ENCODE results near the gene DCAF4.

Gene DCAF4

DNA sequence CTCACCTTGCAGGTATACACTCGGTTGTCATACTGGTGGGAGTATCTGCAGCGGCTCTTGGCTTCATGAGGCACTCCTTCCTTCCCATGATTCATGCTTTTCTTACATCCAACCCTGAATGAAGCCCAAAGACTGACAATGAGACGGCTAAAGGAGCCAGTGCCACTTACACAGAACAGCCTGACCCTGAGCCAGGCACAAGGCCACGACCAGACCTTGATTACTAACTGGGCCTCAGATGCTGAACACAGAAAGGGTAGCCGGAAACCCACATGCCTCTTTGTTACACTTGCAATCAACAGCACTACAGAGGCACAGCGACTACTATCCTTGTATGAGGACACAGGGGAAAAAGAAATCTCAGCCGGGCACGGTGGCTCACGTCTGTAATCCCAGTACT lies 52.6 kb downstream of the DCAF4 start:
- TF ChIP-seq, protein P1, sequence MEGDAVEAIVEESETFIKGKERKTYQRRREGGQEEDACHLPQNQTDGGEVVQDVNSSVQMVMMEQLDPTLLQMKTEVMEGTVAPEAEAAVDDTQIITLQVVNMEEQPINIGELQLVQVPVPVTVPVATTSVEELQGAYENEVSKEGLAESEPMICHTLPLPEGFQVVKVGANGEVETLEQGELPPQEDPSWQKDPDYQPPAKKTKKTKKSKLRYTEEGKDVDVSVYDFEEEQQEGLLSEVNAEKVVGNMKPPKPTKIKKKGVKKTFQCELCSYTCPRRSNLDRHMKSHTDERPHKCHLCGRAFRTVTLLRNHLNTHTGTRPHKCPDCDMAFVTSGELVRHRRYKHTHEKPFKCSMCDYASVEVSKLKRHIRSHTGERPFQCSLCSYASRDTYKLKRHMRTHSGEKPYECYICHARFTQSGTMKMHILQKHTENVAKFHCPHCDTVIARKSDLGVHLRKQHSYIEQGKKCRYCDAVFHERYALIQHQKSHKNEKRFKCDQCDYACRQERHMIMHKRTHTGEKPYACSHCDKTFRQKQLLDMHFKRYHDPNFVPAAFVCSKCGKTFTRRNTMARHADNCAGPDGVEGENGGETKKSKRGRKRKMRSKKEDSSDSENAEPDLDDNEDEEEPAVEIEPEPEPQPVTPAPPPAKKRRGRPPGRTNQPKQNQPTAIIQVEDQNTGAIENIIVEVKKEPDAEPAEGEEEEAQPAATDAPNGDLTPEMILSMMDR (IDR thresholded peaks at IDR 0.05; ENCODE audit: low read length, missing control alignments), result no peak
- no peak overlapping the region for H3K4me3 ChIP-seq (replicated peaks; ENCODE audit: low read depth, low read length)
- no peak for DNase-seq (ENCODE audit: low read depth)

DNA sequence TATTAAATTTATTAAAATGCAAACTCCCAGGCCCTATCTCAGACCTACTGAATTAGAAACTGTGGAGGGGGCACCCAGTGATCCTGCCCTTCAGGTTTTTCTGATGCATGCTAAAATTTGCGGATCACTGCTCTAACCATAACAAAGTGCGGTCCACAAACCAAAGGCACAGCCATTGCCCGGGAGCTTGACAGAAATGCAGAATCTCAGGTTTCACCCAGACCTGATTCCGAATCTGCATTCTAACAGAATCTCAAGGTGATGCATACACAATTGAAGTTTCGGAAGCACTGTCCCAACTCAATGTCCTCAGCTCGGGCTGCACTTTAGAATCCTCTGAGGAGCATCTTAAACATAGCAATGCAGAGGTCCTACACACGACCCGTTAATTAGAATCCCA lies 54.6 kb downstream of the DCAF4 start:
- DNase-seq (ENCODE audit: low read depth), result no peak
- TF ChIP-seq, protein P1 (IDR thresholded peaks at IDR 0.05; ENCODE audit: low read length, missing control alignments), result no peak
- H3K4me3 ChIP-seq (replicated peaks; ENCODE audit: low read depth, low read length), result no peak overlapping the region

DNA sequence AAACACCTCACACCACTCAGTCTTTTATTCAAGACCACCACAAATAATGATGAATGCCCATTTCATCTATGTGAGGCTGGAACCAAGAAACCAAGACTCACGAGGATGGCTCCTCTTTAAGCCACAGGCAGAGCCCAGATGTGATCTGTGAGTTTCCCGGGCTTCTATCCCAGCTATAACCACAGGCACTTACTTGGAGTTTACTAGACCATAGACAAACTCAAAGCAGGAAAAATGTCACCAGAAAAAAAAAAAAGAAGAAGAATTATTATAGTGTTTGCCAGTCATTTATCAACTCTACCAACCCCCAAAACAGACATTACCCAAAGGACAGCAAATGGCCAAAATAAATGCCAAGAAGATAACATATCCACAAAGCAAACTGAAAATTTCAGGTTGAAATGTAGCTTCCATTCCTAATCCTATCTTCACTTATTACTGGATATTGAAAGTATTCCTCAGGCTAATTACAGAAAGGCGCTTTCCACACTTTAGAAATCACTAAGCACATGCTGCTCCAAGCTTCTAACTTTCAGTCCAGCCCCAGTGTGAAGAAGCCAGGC lies 56.0 kb downstream of the DCAF4 start:
- TF ChIP-seq, protein P1 (IDR thresholded peaks at IDR 0.05; ENCODE audit: low read length, missing control alignments), result no peak
- DNase-seq (ENCODE audit: low read depth), result no peak
- no peak overlapping the region for H3K4me3 ChIP-seq (replicated peaks; ENCODE audit: low read depth, low read length)

DNA sequence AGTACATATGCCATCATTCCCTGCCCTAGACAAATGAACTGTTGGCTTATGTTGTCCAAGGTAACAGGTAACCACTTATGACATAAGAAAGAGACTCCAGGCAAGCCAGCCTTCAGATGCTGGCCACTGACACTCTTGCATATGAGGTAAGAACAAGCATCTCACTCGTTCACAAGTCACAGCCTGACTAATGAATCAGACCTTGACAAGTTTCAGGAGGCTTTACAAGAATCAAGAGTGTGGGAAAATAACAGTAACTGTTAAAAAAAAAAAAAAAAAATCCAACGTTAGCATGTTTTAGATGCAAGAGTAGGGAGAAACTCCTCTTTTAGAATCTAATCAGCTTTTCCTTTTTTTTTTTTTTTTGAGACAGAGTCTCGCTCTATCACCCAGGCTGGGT lies 60.0 kb downstream of the DCAF4 start:
- H3K4me3 ChIP-seq (replicated peaks; ENCODE audit: low read depth, low read length), result no peak overlapping the region
- TF ChIP-seq, protein P1 (IDR thresholded peaks at IDR 0.05; ENCODE audit: low read length, missing control alignments), result no peak
- no peak for DNase-seq (ENCODE audit: low read depth)

DNA sequence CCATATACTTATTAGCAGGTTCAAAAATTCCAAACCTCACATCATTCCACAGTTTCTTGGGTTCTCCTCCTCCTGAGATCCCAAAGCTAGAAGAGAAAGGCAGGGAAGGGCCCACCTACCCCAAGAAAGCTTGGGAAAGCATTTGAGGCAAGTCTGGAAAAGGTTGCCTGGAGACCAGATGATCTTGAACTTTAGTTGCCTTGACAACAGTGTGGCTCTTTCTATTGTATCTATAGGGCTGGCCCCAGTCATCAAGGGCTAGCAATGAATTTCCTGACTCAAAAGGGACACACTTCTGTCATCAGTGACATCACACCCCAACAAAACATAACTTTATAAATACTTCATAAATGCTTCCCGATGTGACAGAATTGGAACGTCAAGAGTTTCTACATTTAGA lies 60.6 kb downstream of the DCAF4 start:
- TF ChIP-seq, protein P1 (IDR thresholded peaks at IDR 0.05; ENCODE audit: low read length, missing control alignments), result no peak
- no peak overlapping the region for H3K4me3 ChIP-seq (replicated peaks; ENCODE audit: low read depth, low read length)
- no peak for DNase-seq (ENCODE audit: low read depth)

DNA sequence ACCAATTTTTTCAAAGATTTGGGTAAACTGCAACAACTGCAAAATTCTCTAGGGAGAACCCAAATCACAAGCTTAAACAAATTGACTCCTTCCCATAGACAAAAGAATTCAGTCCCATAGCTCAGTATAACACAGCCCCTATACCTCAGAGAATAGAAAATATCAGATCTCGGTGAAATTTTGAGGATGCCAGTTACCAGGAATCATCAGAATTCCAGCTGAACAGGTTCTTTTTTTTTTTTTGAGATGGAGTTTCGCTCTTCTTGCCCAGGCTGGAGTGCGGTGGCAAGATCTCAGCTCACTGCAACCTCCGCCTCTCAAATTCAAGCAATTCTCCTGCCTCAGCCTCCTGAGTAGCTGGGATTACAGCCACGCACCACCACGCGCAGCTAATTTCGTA lies 63.9 kb downstream of the DCAF4 start:
- no peak overlapping the region for H3K4me3 ChIP-seq (replicated peaks; ENCODE audit: low read depth, low read length)
- no peak for DNase-seq (ENCODE audit: low read depth)
- TF ChIP-seq, protein P1 (IDR thresholded peaks at IDR 0.05; ENCODE audit: low read length, missing control alignments), result no peak

DNA sequence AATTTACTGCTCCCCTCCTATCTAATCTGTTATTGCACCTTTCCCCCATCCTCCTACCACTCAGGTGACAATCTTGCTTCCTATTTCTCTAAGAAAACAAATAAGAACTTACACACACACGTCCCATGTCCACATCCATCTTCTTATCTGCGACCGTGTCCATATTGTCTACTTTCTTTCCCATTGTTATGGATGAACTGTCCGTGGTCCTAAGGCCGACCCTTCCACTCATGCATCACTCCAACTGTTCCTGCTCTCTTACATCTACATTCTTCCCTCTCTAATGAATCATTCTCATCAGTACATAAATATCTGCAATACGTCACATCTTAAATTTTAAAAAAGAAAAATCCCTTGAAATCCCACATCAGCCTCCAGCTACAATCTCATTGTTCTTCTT lies 70.7 kb downstream of the DCAF4 start:
- DNase-seq (ENCODE audit: low read depth), result no peak
- H3K4me3 ChIP-seq (replicated peaks; ENCODE audit: low read depth, low read length), result no peak overlapping the region
- TF ChIP-seq, protein P1 (IDR thresholded peaks at IDR 0.05; ENCODE audit: low read length, missing control alignments), result no peak

All from fibroblast of pulmonary artery (primary cell).